ENCODE results near the gene ZNF692. TPM values are rescaled to one million over a fixed set of nuclear protein-coding genes. Genes with fewer than 3 reads are reported as not detected.
"Not testable (repeated sequence)": the region's sequence is repeated elsewhere in the genome, so short reads cannot be mapped to it uniquely, and the experiment has no call there.

The ZNF692 gene
- total and polyA plus RNA-seq, 9 donors: 13.2 to 47.7 (median 35.4) TPM

- no peaks in the 10 kb centered on the region for H3K36me3 ChIP-seq
Measured at GRCh38 chr1:248837045-248837780, 21.7 kb downstream of the ZNF692 start.

GRCh38 chr1:248834343-248834940 lies 24.4 kb downstream of the ZNF692 start:
- whole genome bisulfite sequencing, 3 donors: 54 to 68% (median 62%) methylated on average over 7 of the region's 7 CpGs
- no peak for TF ChIP-seq EP300 (IDR thresholded peaks at IDR 0.05)
- TF ChIP-seq POLR2A (IDR thresholded peaks at IDR 0.05): no peak
- TF ChIP-seq CTCF (IDR thresholded peaks at IDR 0.05): no peak

More at GRCh38 chr1:248837045-248837780, 21.7 kb downstream of the ZNF692 start:
- no peaks in the 10 kb centered on the region for H3K27me3 ChIP-seq
- TF ChIP-seq EP300 (IDR thresholded peaks at IDR 0.05): no peak
- no peak for TF ChIP-seq CTCF (IDR thresholded peaks at IDR 0.05)
- TF ChIP-seq POLR2A (IDR thresholded peaks at IDR 0.05): no peak
- intact Hi-C loops (cut with DNase I): no loop called here
- 49 to 52% (median 50%) methylated on average over 11 of the region's 11 CpGs for WGBS, 3 donors
- H3K4me3 ChIP-seq: peak overlapping the region; percentile 99
- no peaks in the 10 kb centered on the region for H3K4me1 ChIP-seq (ENCODE audit: insufficient read depth)
- H3K9me3 ChIP-seq: no peaks in the 10 kb centered on the region
- DNase-seq: no peak
- H3K27ac ChIP-seq: peak overlapping the region in 1 of 2 donors; percentile 96

GRCh38 chr1:248831842-248832241 lies 27.0 kb downstream of the ZNF692 start:
- DNase-seq: no peak
- Histone ChIP-seq H3K4me1 (ENCODE audit: insufficient read depth) (no peaks in the 10 kb centered on the region), H3K36me3 (no peaks in the 10 kb centered on the region), H3K4me3 (no peak overlapping the region), H3K27ac (no peak overlapping the region), H3K9me3 (no peaks in the 10 kb centered on the region), H3K27me3 (no peaks in the 10 kb centered on the region)
- no peak for TF ChIP-seq EP300 (IDR thresholded peaks at IDR 0.05)
- no peak for TF ChIP-seq CTCF (IDR thresholded peaks at IDR 0.05)
- no peak for TF ChIP-seq POLR2A (IDR thresholded peaks at IDR 0.05)
- 80 to 87% (median 85%) methylated on average over 1 of the region's 1 CpG for WGBS, 3 donors
- intact Hi-C loops (cut with DNase I): no loop called here

More at GRCh38 chr1:248834343-248834940, 24.4 kb downstream of the ZNF692 start:
- DNase-seq: no peak
- no peak overlapping the region for H3K4me3 ChIP-seq
- no peak overlapping the region for H3K27ac ChIP-seq
- no peaks in the 10 kb centered on the region for H3K9me3 ChIP-seq
- intact Hi-C loops (cut with DNase I): no loop called here
- H3K27me3 ChIP-seq: no peaks in the 10 kb centered on the region
- no peaks in the 10 kb centered on the region for H3K36me3 ChIP-seq
- no peaks in the 10 kb centered on the region for H3K4me1 ChIP-seq (ENCODE audit: insufficient read depth)

- H3K4me3 ChIP-seq; DNase-seq; H3K4me1 ChIP-seq (ENCODE audit: insufficient read depth); H3K36me3 ChIP-seq; intact Hi-C loops (cut with DNase I); H3K27ac ChIP-seq; H3K27me3 ChIP-seq; H3K9me3 ChIP-seq: not testable (repeated sequence)
- 60 to 69% (median 68%) methylated on average over 3 of the region's 3 CpGs for WGBS, 3 donors
Measured at GRCh38 chr1:248830718-248831017, 28.2 kb downstream of the ZNF692 start.

GRCh38 chr1:248828845-248829244 lies 30.0 kb downstream of the ZNF692 start:
- intact Hi-C loops (cut with DNase I): no loop called here
- Histone ChIP-seq H3K4me1 (ENCODE audit: insufficient read depth) (peaks cover 11% of the 10 kb centered on the region), H3K4me3 (no peak overlapping the region), H3K27me3 (no peaks in the 10 kb centered on the region), H3K9me3 (no peaks in the 10 kb centered on the region), H3K27ac (no peak overlapping the region), H3K36me3 (no peaks in the 10 kb centered on the region)
- WGBS, 3 donors: 43 to 62% (median 52%) methylated on average over 3 of the region's 3 CpGs
- DNase-seq: no peak
- TF ChIP-seq CTCF (IDR thresholded peaks at IDR 0.05) (no peak), POLR2A (IDR thresholded peaks at IDR 0.05) (no peak), EP300 (IDR thresholded peaks at IDR 0.05) (no peak)

All from ovary (tissue), 9 donors.